Effector memory CD8-positive, alpha-beta T cell (primary cell): ENCODE results near the gene KCTD1.
A peak's percentile ranks its signal among the peaks of the same experiment; 100 is the strongest.

Experiments used
- ATAC-seq: fragments of 150-1000 bp; cut with Tn5 transposase; replicated peaks from 2 replicates; pipeline ENCODE4 v1.10.0; 2021; ENCODE audit warnings: mild to moderate bottlenecking, moderate library complexity
- DNase-seq, 3 experiments: peaks; one replicate each; pipeline ENCODE4 v3.0.0; 2021
- H3K27ac Mint-ChIP-seq, 2 donors: one replicate each; pipeline ENCODE4 v1.8.0; 2022; ENCODE audit warnings: mild to moderate bottlenecking in 2 of 2, mixed read lengths in 2 of 2, moderate library complexity in 2 of 2
- H3K27me3 Mint-ChIP-seq, 2 donors: one replicate each; pipeline ENCODE4 v1.8.0; 2022; ENCODE audit warnings: mixed read lengths in 2 of 2
- H3K36me3 Mint-ChIP-seq: one replicate; pipeline ENCODE4 v1.8.0; 2022; ENCODE audit warnings: mild to moderate bottlenecking, moderate library complexity, mixed read lengths; ENCODE audit not compliant: insufficient read depth
- H3K4me1 Mint-ChIP-seq, 2 donors: one replicate each; pipeline ENCODE4 v1.8.0; 2022; ENCODE audit warnings: low read depth in 2 of 2, mixed read lengths in 2 of 2
- H3K4me3 Mint-ChIP-seq, 2 donors: one replicate each; pipeline ENCODE4 v1.8.0; 2022; ENCODE audit warnings: mild to moderate bottlenecking in 2 of 2, mixed read lengths in 2 of 2, moderate library complexity in 2 of 2
- H3K9me3 Mint-ChIP-seq, 2 donors: one replicate each; pipeline ENCODE4 v1.8.0; 2022; ENCODE audit warnings: mixed read lengths in 2 of 2

The KCTD1 gene

DNA sequence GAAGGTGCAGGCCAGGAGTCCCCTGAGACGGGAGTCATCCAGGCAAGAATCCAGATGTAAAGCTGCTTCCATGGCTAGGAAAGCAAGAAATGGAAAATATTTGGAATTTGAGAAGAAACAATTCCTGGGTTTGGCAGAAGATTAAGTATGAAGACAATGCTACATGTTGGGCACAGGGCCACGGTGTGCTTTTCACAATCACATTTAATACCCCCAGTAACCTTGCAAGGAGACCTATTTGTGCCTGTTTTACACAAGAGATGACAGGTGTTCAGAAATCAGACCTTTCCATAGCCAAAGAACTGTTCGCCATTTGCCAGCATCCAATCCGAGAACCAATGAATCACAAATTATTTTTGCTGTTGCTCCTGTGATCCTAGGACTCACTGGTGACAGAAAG is 50.5 kb downstream of the KCTD1 start:
- H3K4me3 Mint-ChIP-seq = no peak overlapping the region
- DNase-seq (no peak), ATAC-seq (no peak)
- no peaks in the 10 kb centered on the region for H3K9me3 Mint-ChIP-seq
- H3K4me1 Mint-ChIP-seq = no peaks in the 10 kb centered on the region
- no peaks in the 10 kb centered on the region for H3K36me3 Mint-ChIP-seq
- H3K27ac Mint-ChIP-seq = no peak overlapping the region
- no peaks in the 10 kb centered on the region for H3K27me3 Mint-ChIP-seq

DNA sequence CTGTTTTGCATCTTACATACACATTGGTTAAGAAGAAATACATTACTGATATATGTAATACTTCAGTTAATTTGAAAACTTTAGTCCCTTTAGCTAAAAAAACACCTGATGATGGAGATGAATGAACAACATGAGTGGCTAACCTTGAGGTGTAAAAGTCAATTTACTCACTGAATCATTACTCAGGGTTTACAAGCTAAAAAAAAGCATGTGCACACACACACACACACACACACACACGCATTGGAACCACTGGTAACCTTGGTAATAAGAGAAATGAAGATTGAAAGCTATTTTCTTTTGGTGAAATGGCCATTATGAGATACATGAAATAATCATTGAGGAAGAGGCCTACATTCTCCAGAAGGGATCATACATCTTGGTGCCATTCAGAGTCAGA is 51.8 kb downstream of the KCTD1 start:
- no peak overlapping the region for H3K27ac Mint-ChIP-seq
- ATAC-seq (no peak), DNase-seq (no peak)
- no peaks in the 10 kb centered on the region for H3K9me3 Mint-ChIP-seq
- H3K4me1 Mint-ChIP-seq = no peaks in the 10 kb centered on the region
- H3K4me3 Mint-ChIP-seq = no peak overlapping the region
- no peaks in the 10 kb centered on the region for H3K27me3 Mint-ChIP-seq
- no peaks in the 10 kb centered on the region for H3K36me3 Mint-ChIP-seq

DNA sequence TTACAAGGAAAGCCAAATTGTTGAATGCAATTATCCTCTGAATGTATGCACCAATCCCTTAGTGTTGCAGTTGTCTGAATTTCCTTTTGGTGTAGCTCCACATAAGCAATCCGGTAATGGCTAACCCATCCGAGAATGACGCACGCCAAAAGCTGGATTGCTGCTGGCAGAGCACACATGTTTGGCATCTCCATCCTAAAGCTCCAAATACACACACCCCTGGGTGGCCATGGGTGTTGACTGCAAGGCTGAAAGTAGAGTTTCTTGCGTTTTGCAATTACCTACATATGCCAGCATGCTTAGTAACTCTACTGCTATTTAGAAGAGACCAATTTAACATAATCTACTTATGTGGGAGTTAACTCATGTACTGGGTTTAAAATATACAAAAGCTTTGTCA is 53.1 kb downstream of the KCTD1 start:
- no peak overlapping the region for H3K4me3 Mint-ChIP-seq
- no peak for ATAC-seq
- H3K9me3 Mint-ChIP-seq = no peaks in the 10 kb centered on the region
- DNase-seq = no peak
- H3K27me3 Mint-ChIP-seq = no peaks in the 10 kb centered on the region
- no peaks in the 10 kb centered on the region for H3K36me3 Mint-ChIP-seq
- H3K27ac Mint-ChIP-seq = no peak overlapping the region
- H3K4me1 Mint-ChIP-seq = no peaks in the 10 kb centered on the region

- H3K27ac Mint-ChIP-seq = no peak overlapping the region
- no peaks in the 10 kb centered on the region for H3K36me3 Mint-ChIP-seq
- H3K27me3 Mint-ChIP-seq = no peaks in the 10 kb centered on the region
- no peak for DNase-seq
- H3K9me3 Mint-ChIP-seq = no peaks in the 10 kb centered on the region
- H3K4me3 Mint-ChIP-seq = no peak overlapping the region
- no peak for ATAC-seq
- H3K4me1 Mint-ChIP-seq = no peaks in the 10 kb centered on the region
These were observed 55.3 kb downstream of the KCTD1 start for GRCh38 chr18:26493021-26493420.

DNA sequence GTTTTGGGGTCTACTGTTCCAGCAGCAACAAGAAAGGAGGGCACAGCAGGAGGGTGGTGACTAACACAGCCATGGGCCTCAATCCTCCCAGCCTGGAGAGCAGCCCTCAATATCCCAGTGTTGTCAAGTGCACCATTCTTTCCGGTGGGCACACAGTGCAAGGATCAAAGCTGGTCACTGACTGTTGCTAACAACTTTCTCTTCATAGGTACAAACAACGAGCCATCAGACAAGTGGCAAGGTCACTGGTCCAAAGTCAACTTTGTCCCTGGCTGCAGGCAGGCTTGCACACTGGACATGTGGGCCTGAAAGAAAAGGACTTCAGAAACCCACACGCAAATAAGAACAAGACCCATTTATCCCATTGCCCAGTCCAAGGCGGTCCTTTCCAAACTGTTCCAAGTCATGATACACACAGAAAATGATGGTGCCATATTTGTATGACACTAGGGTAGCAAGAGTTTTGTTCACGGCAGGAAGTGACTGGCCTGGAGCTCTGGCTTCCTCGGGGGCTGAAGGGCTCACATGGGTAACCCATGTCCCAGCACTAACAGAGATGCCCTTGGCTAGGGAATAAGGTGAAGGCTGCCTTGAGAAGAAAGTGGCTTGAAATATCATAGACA is 57.0 kb downstream of the KCTD1 start:
- Mint-ChIP-seq H3K36me3 (no peaks in the 10 kb centered on the region), H3K27ac (no peak overlapping the region), H3K9me3 (no peaks in the 10 kb centered on the region), H3K27me3 (no peaks in the 10 kb centered on the region), H3K4me1 (no peaks in the 10 kb centered on the region), H3K4me3 (no peak overlapping the region)
- no peak for DNase-seq
- ATAC-seq = no peak

DNA sequence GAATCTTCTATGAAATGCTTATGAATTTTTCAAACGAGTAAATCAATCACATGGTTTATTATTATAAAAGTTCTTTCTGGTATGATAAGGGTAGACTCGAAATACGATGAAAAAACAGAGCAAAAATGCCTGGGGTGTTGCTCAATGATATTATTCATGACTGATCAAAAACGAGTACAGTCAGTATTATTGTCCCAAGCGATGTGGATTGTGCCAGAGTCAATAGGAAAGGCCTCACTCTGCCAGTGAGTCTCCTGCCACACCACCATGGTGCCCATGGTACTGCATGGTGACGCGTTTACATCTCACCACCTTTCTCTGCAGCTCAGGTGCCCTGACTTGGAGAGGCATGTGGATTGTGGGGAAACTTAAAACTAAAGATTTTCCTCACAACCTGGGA is 58.5 kb downstream of the KCTD1 start:
- no peak for DNase-seq
- Mint-ChIP-seq H3K36me3 (no peaks in the 10 kb centered on the region), H3K4me1 (no peaks in the 10 kb centered on the region), H3K27me3 (no peaks in the 10 kb centered on the region), H3K27ac (no peak overlapping the region), H3K9me3 (no peaks in the 10 kb centered on the region), H3K4me3 (no peak overlapping the region)
- ATAC-seq = no peak

DNA sequence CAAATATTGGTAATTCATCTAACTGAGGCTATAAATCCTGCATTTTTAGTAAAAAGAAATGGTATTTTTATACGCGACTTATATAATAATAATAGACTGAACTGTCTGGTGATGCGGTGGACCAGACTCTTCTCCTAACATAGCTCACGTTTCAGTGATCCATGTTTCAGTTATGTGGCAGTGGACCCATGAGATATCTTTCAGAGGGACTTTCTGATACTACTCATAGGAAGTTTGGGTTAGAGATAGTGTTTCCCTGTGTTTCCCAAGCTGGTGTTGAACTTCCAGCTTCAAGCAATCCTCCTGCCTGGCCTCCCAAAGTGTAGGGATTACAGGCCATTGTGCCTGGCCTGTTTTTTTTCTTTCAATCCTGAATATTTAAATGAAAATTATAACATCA is 59.2 kb downstream of the KCTD1 start:
- H3K4me1 Mint-ChIP-seq = no peaks in the 10 kb centered on the region
- ATAC-seq (no peak), DNase-seq (no peak)
- H3K36me3 Mint-ChIP-seq = no peaks in the 10 kb centered on the region
- H3K4me3 Mint-ChIP-seq = no peak overlapping the region
- no peak overlapping the region for H3K27ac Mint-ChIP-seq
- H3K9me3 Mint-ChIP-seq = no peaks in the 10 kb centered on the region
- H3K27me3 Mint-ChIP-seq = no peaks in the 10 kb centered on the region

DNA sequence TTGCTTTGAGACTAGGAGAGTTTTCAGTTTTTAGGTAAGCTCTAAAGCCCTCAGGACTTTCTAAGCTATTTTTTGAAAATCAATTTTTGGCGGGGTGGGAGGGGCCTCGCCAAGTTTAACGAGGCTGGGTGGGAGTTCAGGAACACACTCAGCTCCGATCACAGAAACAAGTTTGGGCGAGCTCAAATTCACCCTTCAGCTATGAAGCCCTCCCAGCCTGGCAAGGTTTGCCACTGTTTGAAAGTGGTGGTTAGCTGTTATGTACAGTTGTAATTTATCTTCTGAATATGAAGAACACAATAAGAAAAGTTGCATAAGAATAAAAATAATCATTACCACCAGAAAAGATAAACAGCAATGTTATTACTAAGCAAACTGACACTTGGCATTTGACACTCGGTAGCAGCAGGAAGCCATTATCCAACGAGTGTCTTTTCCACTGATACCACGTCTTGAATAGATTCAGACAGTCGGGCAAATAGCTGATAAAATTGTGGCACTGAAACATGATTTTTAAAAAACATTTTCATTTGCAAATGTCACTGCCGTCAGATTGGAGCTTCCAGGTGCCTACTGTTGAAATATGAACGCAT is 59.8 kb downstream of the KCTD1 start:
- Mint-ChIP-seq H3K27me3 (no peaks in the 10 kb centered on the region), H3K9me3 (no peaks in the 10 kb centered on the region), H3K36me3 (no peaks in the 10 kb centered on the region), H3K4me3 (no peak overlapping the region), H3K4me1 (no peaks in the 10 kb centered on the region), H3K27ac (no peak overlapping the region)
- ATAC-seq = no peak
- no peak for DNase-seq

DNA sequence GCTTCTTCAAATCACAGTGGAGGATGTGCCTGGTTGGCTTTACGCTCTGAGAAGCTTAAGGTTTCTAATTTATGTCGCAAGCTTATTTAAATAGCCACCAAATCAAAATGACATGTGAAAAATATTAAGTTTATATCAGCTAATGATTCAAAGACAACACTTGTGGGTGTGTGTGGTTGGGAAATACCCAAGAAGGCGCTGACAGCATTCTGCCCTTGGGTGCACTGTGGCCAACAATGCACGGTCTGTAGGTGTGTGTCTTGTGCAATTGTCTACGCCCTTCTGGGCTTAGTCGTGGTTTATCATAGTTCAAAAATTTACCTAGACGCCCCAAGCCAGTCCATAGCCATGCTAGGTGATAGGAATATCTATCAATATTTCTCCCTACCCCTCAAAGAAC is 60.9 kb downstream of the KCTD1 start:
- Mint-ChIP-seq H3K4me3 (no peak overlapping the region), H3K36me3 (no peaks in the 10 kb centered on the region), H3K9me3 (no peaks in the 10 kb centered on the region), H3K4me1 (no peaks in the 10 kb centered on the region), H3K27me3 (no peaks in the 10 kb centered on the region), H3K27ac (no peak overlapping the region)
- ATAC-seq (peak; percentile 19), DNase-seq (no peak)

DNA sequence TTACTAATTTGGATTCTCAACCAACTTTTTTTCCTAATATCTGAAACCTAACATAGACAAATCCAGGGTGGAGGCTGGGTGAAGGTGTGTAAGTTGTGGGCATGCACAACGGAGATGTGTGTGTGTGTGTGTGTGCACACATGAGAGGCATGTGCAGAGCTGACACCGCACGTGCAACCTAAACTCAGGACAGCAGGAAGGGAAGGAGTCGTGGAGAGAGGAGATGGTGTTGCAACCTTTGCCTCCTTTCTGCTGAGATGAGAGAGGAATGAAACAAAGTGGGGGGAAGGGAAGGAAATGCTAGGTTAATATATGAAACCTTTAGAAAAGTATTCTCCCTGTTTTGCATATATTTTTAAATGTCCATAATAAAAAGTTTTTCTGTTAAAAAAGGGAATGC is 64.7 kb downstream of the KCTD1 start:
- H3K4me1 Mint-ChIP-seq = no peaks in the 10 kb centered on the region
- H3K36me3 Mint-ChIP-seq = no peaks in the 10 kb centered on the region
- H3K4me3 Mint-ChIP-seq = no peak overlapping the region
- no peak for DNase-seq
- H3K27ac Mint-ChIP-seq = no peak overlapping the region
- no peaks in the 10 kb centered on the region for H3K9me3 Mint-ChIP-seq
- H3K27me3 Mint-ChIP-seq = no peaks in the 10 kb centered on the region
- ATAC-seq = no peak

GRCh38 chr18:26482569-26482968 is 65.8 kb downstream of the KCTD1 start:
- H3K4me1 Mint-ChIP-seq = no peaks in the 10 kb centered on the region
- ATAC-seq (no peak), DNase-seq (no peak)
- no peaks in the 10 kb centered on the region for H3K27me3 Mint-ChIP-seq
- H3K4me3 Mint-ChIP-seq = no peak overlapping the region
- no peaks in the 10 kb centered on the region for H3K36me3 Mint-ChIP-seq
- no peak overlapping the region for H3K27ac Mint-ChIP-seq
- no peaks in the 10 kb centered on the region for H3K9me3 Mint-ChIP-seq

- H3K36me3 Mint-ChIP-seq = no peaks in the 10 kb centered on the region
- no peak overlapping the region for H3K27ac Mint-ChIP-seq
- no peaks in the 10 kb centered on the region for H3K27me3 Mint-ChIP-seq
- H3K4me3 Mint-ChIP-seq = no peak overlapping the region
- DNase-seq = no peak
- no peaks in the 10 kb centered on the region for H3K4me1 Mint-ChIP-seq
- H3K9me3 Mint-ChIP-seq = no peaks in the 10 kb centered on the region
- ATAC-seq = no peak
These were observed 67.2 kb downstream of the KCTD1 start for GRCh38 chr18:26480897-26481795.

DNA sequence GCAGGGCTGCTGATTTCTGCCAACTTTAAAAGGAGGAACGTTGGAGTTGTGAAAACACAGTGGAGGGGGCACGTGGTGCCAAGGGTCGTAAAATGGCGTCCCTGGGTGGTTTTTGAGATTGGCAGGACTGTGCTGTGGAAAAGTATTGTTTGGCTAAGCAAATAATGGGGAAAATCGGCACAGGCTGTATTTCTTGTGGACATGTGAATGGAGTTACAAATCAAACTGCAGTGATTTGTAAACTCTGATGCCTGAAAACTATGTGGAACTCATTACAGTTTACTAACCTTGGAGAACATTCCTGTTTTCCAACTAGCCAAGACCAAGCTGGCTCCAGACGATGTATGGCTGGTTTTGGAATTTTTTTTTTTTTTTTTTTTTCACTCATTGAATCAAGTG is 68.7 kb downstream of the KCTD1 start:
- DNase-seq = no peak
- Mint-ChIP-seq H3K4me1 (no peaks in the 10 kb centered on the region), H3K4me3 (no peak overlapping the region), H3K27ac (no peak overlapping the region), H3K9me3 (no peaks in the 10 kb centered on the region), H3K36me3 (no peaks in the 10 kb centered on the region), H3K27me3 (no peaks in the 10 kb centered on the region)
- no peak for ATAC-seq

DNA sequence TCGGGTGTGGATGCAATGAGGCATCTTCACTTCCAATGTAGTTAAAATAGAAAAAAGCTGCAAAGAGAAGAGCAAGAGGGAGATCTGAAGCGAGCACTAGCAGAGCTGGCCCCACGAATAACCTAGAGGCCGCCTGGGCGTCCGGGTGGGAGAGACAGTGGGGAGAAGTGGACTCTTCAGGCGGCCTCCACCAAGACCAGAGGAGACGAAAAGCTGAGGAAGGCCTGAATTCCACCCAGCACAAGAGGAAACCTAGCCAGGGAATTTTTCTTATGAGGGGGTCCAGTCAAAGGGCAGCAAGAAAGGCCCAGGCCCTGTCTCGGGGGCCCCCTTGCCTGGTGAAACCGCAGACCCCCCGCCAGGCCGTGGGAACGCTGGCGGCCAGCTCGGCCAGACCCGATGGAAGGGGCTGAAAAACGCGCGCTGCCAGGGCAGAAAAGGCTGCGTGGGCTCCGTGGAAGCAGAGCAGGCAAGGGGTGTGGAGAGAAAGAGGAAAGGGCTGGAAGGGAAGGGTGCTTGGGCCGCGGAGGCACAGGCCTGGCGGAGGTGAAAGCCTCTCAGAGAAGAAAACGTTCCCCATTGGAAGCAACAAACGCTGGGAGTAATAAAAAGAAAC is 69.2 kb downstream of the KCTD1 start:
- no peak for ATAC-seq
- H3K4me3 Mint-ChIP-seq = no peak overlapping the region
- H3K27ac Mint-ChIP-seq = no peak overlapping the region
- H3K36me3 Mint-ChIP-seq = no peaks in the 10 kb centered on the region
- no peak for DNase-seq
- H3K9me3 Mint-ChIP-seq = no peaks in the 10 kb centered on the region
- no peaks in the 10 kb centered on the region for H3K27me3 Mint-ChIP-seq
- H3K4me1 Mint-ChIP-seq = no peaks in the 10 kb centered on the region
